HS-27A (cell line): ENCODE results near the gene RAB1B.
"Not testable (repeated sequence)": the region's sequence is repeated elsewhere in the genome, so short reads cannot be mapped to it uniquely, and the experiment has no call there.

Source experiments
- DNase-seq: peaks from one replicate; pipeline ENCODE4 v3.0.0-alpha.2; 2012; ENCODE audit warnings: low read depth, missing footprints

The RAB1B gene

GRCh38 chr11:66239998-66240780 is 28.2 kb upstream of the RAB1B start:
- no peak for DNase-seq

GRCh38 chr11:66240781-66241136 is 27.7 kb upstream of the RAB1B start:
- DNase-seq: no peak

DNA sequence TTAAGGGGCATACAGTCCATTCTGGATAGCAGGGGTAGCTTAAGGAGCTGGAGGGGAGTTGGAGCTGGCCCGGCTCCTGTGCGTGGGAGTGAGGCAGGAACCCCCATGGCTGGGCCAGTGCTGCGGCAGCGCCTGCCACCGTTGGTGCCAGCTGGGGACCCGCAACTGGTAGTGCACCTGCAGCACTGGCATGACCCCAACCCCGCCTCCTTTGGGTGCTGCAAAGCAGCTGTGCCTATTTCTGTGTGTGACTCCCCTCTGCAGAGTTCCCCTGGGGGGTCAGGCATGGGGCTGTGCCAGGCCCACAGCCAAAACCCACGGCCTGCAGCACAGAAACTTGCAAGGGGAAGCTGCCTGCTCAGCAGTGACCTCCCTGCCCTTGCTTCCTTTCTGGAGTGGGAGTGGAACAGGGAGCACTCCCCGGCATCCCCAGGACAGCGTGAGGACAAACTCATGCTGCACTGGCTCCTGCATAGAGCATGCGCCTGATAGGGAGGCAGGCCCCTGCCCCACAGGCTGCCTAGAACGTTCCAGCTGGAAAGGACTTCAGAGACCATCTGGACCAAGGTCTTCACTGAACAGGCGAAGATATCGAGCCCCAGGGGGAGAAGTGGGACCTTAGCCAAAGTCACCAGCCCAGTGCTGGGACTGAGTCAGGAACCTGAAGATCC is 26.2 kb upstream of the RAB1B start:
- DNase-seq: no peak

- no peak for DNase-seq
Observed at GRCh38 chr11:66243782-66244535, 24.5 kb upstream of the RAB1B start.

DNA sequence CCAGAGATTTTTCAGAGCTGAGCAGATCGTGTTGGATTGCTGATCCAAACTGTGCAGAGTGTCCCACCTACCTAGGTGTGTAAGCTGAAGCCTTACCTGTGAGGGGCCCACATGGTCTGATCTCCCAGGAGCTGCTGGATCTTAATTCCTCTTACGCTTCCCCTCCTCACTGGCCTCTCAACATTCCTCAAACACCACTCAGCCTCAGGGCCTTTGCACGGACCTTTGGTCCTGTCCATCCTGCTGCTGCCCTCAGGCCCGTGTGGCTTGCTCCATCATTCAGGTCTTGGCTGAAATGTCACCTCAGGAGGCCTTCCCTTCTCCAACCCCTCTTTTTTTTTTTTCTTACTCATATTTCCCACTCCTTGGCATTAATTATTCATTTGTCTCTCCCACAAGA is 21.1 kb upstream of the RAB1B start:
- no peak for DNase-seq

- no peak for DNase-seq
Observed at GRCh38 chr11:66247801-66248200, 20.6 kb upstream of the RAB1B start.

DNA sequence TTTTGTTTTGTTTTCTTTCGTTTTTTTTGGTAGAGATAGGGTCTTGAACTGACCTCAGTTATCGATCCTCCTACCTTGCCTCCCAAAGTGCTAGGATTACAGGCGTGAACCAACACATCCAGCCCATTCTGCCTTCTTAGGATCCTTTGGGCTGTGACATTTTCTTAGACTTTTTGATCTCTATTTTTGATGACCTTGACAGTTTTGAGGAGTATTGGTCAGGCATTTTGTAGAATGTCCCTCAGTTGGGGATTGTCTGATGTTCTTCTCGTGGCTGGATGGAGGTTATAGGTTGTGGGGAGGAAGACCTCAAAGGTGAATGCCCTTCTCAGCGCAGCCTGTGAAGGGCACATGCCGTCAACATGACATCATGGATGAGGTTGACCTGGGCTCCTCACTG is 19.5 kb upstream of the RAB1B start:
- DNase-seq: no peak

DNA sequence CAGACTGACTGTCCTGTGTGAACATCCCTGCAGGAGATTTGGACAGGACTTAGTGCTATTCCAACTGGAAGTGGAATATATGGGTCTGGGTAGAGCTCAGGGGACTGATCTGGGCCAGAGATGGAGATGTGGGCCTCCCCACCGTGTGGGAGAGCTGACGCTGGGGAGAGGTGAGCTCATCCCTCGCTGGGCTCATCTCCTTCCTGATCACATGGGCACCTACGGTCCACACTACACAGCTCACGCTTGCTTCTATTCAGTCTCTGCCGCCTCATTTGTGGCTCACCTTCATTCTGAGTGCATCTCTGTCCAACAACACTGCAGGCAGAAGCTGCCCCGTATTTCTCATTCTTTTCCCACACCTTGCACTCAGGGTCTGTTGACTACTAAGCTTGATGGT is 16.6 kb upstream of the RAB1B start:
- DNase-seq: no peak

- DNase-seq: not testable (repeated sequence)
Observed at GRCh38 chr11:66253081-66253480, 15.4 kb upstream of the RAB1B start.

DNA sequence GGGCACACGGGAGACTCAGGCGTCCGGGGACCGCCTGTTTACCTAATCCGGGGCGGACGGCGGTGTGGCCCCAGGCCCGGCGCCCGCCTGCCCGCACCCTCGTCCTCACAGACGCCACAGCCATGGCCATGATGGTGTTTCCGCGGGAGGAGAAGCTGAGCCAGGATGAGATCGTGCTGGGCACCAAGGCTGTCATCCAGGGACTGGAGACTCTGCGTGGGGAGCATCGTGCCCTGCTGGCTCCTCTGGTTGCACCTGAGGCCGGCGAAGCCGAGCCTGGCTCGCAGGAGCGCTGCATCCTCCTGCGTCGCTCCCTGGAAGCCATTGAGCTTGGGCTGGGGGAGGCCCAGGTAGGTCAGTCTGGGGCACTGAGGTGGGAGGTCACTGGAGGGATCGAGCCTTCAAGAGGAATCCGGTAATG is 10.0 kb upstream of the RAB1B start:
- no peak for DNase-seq

DNA sequence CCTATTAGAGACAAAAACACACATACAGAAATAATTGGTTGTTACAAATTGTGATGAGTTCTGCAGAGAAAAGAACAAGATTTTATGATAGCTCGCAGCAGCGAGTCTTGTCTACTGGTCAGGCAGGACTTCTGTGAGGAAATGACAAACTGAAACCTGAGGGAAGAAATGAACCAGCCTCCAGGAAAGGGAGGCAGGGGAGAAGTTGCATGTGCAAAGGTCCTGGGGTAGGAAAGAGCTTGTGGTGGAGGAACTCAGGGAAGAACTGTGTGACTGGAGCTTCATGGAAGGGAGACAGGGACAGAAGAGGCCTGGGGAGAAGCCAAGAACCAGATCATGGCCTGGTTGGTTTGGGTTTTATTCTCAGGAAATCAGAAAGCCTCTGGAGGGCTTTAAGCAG is 9.2 kb upstream of the RAB1B start:
- DNase-seq: no peak

DNA sequence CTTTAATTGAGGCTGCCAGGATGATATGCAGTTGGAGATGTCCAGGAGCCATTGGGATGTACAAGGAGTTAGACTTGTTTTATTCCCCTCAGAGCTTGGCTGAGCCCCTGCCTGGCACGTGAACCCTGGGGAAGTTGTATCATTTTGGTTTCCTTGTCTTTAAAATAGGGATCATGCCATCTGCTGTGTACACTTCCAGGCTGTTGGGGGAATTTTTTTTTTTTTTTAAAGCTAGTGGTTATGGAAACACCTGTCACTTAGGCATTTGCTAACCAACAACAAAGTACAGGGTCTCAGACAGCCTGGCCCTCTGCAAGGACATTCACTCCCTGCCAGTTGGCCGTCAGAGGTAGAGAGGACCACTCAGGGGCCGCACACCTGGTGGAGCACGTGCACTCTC is 8.5 kb upstream of the RAB1B start:
- DNase-seq: no peak

GRCh38 chr11:66261578-66261977 is 6.9 kb upstream of the RAB1B start:
- DNase-seq: no peak

GRCh38 chr11:66262191-66262590 is 6.2 kb upstream of the RAB1B start:
- no peak for DNase-seq

DNA sequence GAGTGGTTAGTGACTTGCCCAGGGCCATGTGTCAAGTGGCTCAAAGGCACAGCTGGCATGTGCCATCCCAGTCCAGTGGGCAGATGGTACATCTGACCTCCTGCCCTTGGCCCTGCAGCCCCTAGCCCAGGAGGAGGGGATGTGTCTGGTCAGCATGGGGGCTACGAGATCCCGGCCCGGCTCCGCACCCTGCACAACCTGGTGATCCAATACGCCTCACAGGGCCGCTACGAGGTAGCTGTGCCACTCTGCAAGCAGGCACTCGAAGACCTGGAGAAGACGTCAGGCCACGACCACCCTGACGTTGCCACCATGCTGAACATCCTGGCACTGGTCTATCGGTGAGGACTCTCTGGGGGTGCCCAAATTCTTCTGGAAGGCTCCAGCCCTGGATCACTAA is 5.7 kb upstream of the RAB1B start:
- DNase-seq: no peak

DNA sequence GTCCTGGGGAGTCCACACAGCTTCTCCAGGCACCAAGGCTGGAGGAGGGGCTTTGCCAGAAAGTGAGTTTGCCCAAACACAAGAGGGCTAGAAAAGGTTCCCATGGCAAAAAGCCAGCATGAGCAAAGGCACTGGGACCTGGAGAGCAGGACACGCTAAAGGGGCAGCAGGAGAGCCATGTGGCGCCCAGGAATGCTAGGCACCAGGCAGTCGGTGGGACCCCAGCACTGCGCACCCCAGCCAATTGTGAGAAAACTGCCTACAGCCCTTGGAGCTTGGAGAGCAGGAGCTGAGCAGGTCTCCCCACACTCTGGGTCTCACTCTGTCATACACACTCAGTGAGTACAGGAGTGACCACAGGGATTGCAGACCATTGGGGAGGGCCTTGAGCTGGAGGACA is 5.2 kb upstream of the RAB1B start:
- no peak for DNase-seq

DNA sequence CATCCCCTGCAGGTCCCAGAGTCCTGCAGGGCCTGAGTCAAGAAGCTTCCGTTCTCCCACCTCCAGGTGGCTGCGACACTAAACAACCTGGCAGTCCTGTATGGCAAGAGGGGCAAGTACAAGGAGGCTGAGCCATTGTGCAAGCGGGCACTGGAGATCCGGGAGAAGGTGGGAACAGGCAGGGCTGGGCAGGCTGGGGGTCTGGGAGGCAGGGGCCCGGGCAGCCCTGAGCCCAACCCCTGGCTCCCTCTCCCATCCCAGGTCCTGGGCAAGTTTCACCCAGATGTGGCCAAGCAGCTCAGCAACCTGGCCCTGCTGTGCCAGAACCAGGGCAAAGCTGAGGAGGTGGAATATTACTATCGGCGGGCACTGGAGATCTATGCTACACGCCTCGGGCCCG is 4.7 kb upstream of the RAB1B start:
- no peak for DNase-seq

DNA sequence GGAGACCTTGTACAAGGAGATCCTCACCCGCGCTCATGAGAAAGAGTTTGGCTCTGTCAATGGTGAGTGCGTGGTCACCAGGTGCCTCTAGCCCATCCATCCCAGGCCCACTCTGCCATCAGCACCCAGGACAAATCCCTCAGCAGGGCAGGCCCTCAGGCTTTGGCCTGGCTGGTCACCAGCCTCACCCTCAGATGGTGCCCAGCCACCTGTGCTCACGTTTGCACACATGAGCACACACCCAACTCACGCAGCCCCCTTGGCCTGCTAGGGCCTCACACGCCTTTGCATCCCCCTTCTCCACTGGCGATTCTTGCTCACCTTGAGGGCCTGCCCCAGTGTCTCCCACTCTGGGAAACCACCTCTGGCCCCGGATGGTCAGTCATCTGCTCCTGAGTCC is 4.1 kb upstream of the RAB1B start:
- DNase-seq: no peak

GRCh38 chr11:66264914-66265313 is 3.5 kb upstream of the RAB1B start:
- no peak for DNase-seq

DNA sequence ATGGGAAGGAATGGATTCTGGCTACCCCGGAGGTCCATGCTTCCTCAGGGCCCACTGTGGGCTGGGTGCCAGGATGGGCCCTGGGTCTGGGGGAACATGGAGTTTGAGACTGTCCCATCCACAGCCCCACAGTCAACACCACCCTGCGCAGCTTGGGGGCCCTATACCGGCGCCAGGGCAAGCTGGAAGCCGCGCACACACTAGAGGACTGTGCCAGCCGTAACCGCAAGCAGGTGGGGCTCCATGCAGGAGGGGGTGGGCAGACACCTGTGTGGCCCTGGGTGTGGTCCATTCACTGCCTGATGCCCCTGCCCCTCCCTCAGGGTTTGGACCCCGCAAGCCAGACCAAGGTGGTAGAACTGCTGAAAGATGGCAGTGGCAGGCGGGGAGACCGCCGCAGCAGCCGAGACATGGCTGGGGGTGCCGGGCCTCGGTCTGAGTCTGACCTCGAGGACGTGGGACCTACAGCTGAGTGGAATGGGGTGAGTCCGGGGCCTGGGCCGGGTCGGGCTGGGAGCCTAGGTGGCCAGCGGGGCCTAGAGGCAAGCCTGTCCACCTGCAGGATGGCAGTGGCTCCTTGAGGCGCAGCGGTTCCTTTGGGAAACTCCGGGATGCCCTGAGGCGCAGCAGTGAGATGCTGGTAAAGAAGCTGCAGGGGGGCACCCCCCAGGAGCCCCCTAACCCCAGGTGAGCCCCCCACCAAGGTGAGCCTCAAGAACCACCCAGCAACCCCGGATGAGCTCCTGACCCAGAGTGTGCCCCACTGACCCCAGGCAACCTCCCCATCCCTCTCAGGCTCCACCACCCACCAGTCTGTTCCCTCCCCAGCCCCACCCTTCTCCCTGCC is 2.7 kb upstream of the RAB1B start:
- DNase-seq: no peak

GRCh38 chr11:66266378-66267038 is 1.9 kb upstream of the RAB1B start:
- no peak for DNase-seq

DNA sequence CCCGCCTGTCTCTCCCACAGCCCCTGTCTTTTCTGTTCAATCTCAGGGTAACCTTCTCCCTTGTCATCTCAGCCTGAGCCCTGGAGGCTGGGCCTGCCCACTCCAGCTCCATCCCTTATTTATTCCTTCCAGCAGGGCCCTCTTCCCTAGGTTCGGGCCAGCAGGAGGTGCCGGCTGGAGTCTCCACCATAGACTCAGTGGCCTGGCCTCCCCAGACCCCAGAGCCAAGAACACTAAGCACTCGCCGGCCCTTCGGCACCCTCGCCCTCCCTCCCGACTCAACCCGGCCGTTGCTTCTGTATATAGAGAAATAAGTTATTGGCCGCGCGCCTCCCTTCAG is 1.4 kb upstream of the RAB1B start:
- no peak for DNase-seq
